H1 (cell line): ENCODE measurements around the gene VAMP2. TPM values are rescaled to one million over a fixed set of nuclear protein-coding genes. Genes with fewer than 3 reads are reported as not detected.
A peak's percentile ranks its signal among the peaks of the same experiment; 100 is the strongest.

Experiments used
- CTCF ChIA-PET: fragments of 300-600 bp; sonication (Branson Sonifier 250); formaldehyde crosslinking; loops from one replicate; lab custom pipeline; 2021; ENCODE audit not compliant: partially characterized antibody; lab: Charles Lee
- POLR2A ChIA-PET: fragments of 300-600 bp; sonication (Branson Sonifier 250); formaldehyde crosslinking; loops from one replicate; lab custom pipeline; 2021; ENCODE audit warnings: inconsistent platforms; ENCODE audit not compliant: partially characterized antibody; lab: Charles Lee
- DNase-seq, 2 experiments: peaks; one replicate each; pipeline versions ENCODE4 v3.0.0 to v3.0.0-alpha.2; 2010 to 2022; ENCODE audit warnings: low spot score in 2 of 2, low read depth in 1 of 2, mixed read lengths in 1 of 2
- FAIRE-seq: peaks from 2 replicates; lab custom pipeline; 2011; peaks lifted over from hg19 to GRCh38; lab: Jason Lieb, UNC
- H2AFZ ChIP-seq: 2 replicates; pipeline ENCODE4 v1.8.1; 2012; ENCODE audit warnings: low read length, inconsistent platforms
- H2AK5ac ChIP-seq: 2 replicates; pipeline ENCODE4 v1.6.1; 2013; ENCODE audit warnings: low read depth, low read length
- H2BK120ac ChIP-seq: replicated peaks from 2 replicates; pipeline ENCODE3; 2013; ENCODE audit warnings: low read depth, low read length, inconsistent platforms
- H2BK12ac ChIP-seq: 2 replicates; pipeline ENCODE4 v1.6.1; 2013; ENCODE audit warnings: low read depth, low read length
- H2BK15ac ChIP-seq: 2 replicates; pipeline ENCODE4 v1.6.1; 2013; ENCODE audit warnings: low read length
- H2BK20ac ChIP-seq: 2 replicates; pipeline ENCODE4 v1.6.1; 2013; ENCODE audit warnings: low read length
- H2BK5ac ChIP-seq: 2 replicates; pipeline ENCODE4 v1.6.1; 2013; ENCODE audit warnings: low read depth, low read length
- H3K14ac ChIP-seq: 2 replicates; pipeline ENCODE4 v1.6.1; 2013; ENCODE audit warnings: inconsistent platforms; ENCODE audit not compliant: insufficient read length
- H3K18ac ChIP-seq: 2 replicates; pipeline ENCODE4 v1.6.1; 2013; ENCODE audit warnings: low read length; ENCODE audit errors: extremely low read depth
- H3K23ac ChIP-seq: 2 replicates; pipeline ENCODE4 v1.6.1; 2013; ENCODE audit warnings: inconsistent platforms; ENCODE audit not compliant: insufficient read length
- H3K23me2 ChIP-seq: 2 replicates; pipeline ENCODE4 v1.6.1; 2013; ENCODE audit warnings: low read depth, low read length
- H3K27ac ChIP-seq: 2 replicates; pipeline ENCODE4 v1.6.1; 2011; ENCODE audit warnings: low read depth, low read length, inconsistent platforms
- H3K27me3 ChIP-seq, 4 experiments: replicated peaks in 1 of 4; 1 replicate in 1 of 4; 2 replicates in 3 of 4; pipeline versions ENCODE4 v1.6.1 to v1.8.1; 2011 to 2013; ENCODE audit warnings: low read length in 3 of 4, mild to moderate bottlenecking in 3 of 4, inconsistent platforms in 2 of 4, mixed read lengths in 2 of 4, moderate library complexity in 1 of 4; ENCODE audit not compliant: control insufficient read depth in 3 of 4, insufficient read depth in 3 of 4; ENCODE audit errors: extremely low read depth in 1 of 4
- H3K36me3 ChIP-seq, 4 experiments: 2 replicates each; pipeline versions ENCODE4 v1.6.1 to v1.8.1; 2011 to 2013; ENCODE audit warnings: mild to moderate bottlenecking in 4 of 4, low read length in 3 of 4, moderate library complexity in 2 of 4, control low read depth in 1 of 4, inconsistent platforms in 1 of 4; ENCODE audit not compliant: insufficient read depth in 4 of 4, control insufficient read depth in 2 of 4
- H3K4ac ChIP-seq: replicated peaks from 2 replicates; pipeline ENCODE3; 2013; ENCODE audit warnings: low read length, low read depth, mixed read lengths, inconsistent platforms; ENCODE audit not compliant: insufficient read length
- H3K4me1 ChIP-seq, 4 experiments: replicated peaks in 1 of 4; 1 replicate in 1 of 4; 2 replicates in 3 of 4; pipeline versions ENCODE4 v1.6.1 to v1.8.1; 2011 to 2013; ENCODE audit warnings: low read length in 3 of 4, inconsistent platforms in 2 of 4, mixed read lengths in 1 of 4; ENCODE audit not compliant: insufficient read depth in 4 of 4, control insufficient read depth in 3 of 4
- H3K4me2 ChIP-seq, 2 experiments: 2 replicates each; pipeline versions ENCODE4 v1.6.1 to v1.8.1; 2011 to 2013; ENCODE audit warnings: low read depth in 2 of 2, low read length in 2 of 2, control low read depth in 1 of 2, inconsistent platforms in 1 of 2, mild to moderate bottlenecking in 1 of 2; ENCODE audit not compliant: insufficient read depth in 1 of 2
- H3K4me3 ChIP-seq, 4 experiments: fragments of 200-600, 300-600 bp in 1 of 4; sonication (generic), shearing (Covaris generic), sonication (Bioruptor Twin) in 1 of 4; 2 replicates each; pipeline versions ENCODE4 v1.5.1 to v1.8.1; 2011 to 2016; ENCODE audit warnings: low read length in 4 of 4, low read depth in 3 of 4, control low read depth in 2 of 4, inconsistent platforms in 2 of 4, mild to moderate bottlenecking in 2 of 4, mixed read lengths in 1 of 4, moderate library complexity in 1 of 4; ENCODE audit not compliant: insufficient read depth in 2 of 4; ENCODE audit errors: extremely low read depth in 1 of 4
- H3K56ac ChIP-seq: replicated peaks from 2 replicates; pipeline ENCODE3; 2013; ENCODE audit warnings: low read depth, mild to moderate bottlenecking, mixed read lengths, low read length, inconsistent platforms; ENCODE audit not compliant: insufficient read length
- H3K79me1 ChIP-seq: 2 replicates; pipeline ENCODE4 v1.6.1; 2013; ENCODE audit warnings: low read depth, low read length, control low read depth
- H3K79me2 ChIP-seq, 2 experiments: 2 replicates each; pipeline versions ENCODE4 v1.6.1 to v1.8.1; 2012 to 2013; ENCODE audit warnings: low read length in 2 of 2, mild to moderate bottlenecking in 2 of 2, inconsistent platforms in 1 of 2; ENCODE audit not compliant: insufficient read depth in 2 of 2, control insufficient read depth in 1 of 2
- H3K9ac ChIP-seq, 4 experiments: replicated peaks in 1 of 4; 1 replicate in 1 of 4; 2 replicates in 3 of 4; pipeline versions ENCODE4 v1.6.1 to v1.8.1; 2011 to 2013; ENCODE audit warnings: low read depth in 3 of 4, low read length in 3 of 4, control low read depth in 2 of 4, mild to moderate bottlenecking in 2 of 4, moderate library complexity in 2 of 4, inconsistent platforms in 1 of 4; ENCODE audit errors: extremely low read depth in 1 of 4
- H3K9me3 ChIP-seq, 2 experiments: 2 replicates each; pipeline versions ENCODE4 v1.6.1 to v1.8.1; 2012 to 2013; ENCODE audit warnings: mild to moderate bottlenecking in 2 of 2, moderate library complexity in 2 of 2, control low read depth in 1 of 2, inconsistent platforms in 1 of 2, low read depth in 1 of 2, low read length in 1 of 2, mixed read lengths in 1 of 2; ENCODE audit not compliant: insufficient read depth in 2 of 2
- H4K20me1 ChIP-seq, 2 experiments: replicated peaks in 1 of 2; 2 replicates each; pipeline versions ENCODE3 to v1.8.1; 2011 to 2013; ENCODE audit warnings: inconsistent platforms in 2 of 2, low read length in 2 of 2, mild to moderate bottlenecking in 1 of 2; ENCODE audit not compliant: insufficient read depth in 2 of 2, control insufficient read depth in 1 of 2
- H4K5ac ChIP-seq: 2 replicates; pipeline ENCODE4 v1.6.1; 2013; ENCODE audit warnings: low read length, low read depth, mixed read lengths, inconsistent platforms; ENCODE audit not compliant: insufficient read length
- H4K8ac ChIP-seq: 2 replicates; pipeline ENCODE4 v1.8.0; 2013; ENCODE audit warnings: mild to moderate bottlenecking, moderate library complexity, low read length, inconsistent platforms; ENCODE audit not compliant: insufficient read depth; ENCODE audit errors: extremely low read depth
- H4K91ac ChIP-seq: replicated peaks from 2 replicates; pipeline ENCODE3; 2013; ENCODE audit warnings: low read length, mixed read lengths, inconsistent platforms; ENCODE audit not compliant: insufficient read length
- BACH1 ChIP-seq: IDR thresholded peaks from 2 replicates; pipeline ENCODE4 v1.6.1; 2012; ENCODE audit warnings: low read length, improper control_type of control experiment
- CBX8 ChIP-seq: fragments of 300-800, 300-1000 bp; sonication (generic); IDR thresholded peaks from 2 replicates; pipeline ENCODE4 v1.7.1; 2016; ENCODE audit warnings: low read depth, low read length, borderline replicate concordance
- GTF2F1 ChIP-seq: IDR thresholded peaks from 2 replicates; pipeline ENCODE4 v1.6.1; 2012; ENCODE audit warnings: low read depth, low read length, improper control_type of control experiment, borderline replicate concordance
- SP1 ChIP-seq: IDR thresholded peaks from 2 replicates; pipeline ENCODE4 v1.6.1; 2011; ENCODE audit warnings: low read depth, low read length
- SP4 ChIP-seq: IDR thresholded peaks from 2 replicates; pipeline ENCODE4 v1.6.1; 2012; ENCODE audit warnings: low read length, inconsistent platforms
- WGBS, 2 experiments: shearing (Covaris generic) in 1 of 2; methylation state at CpG; one replicate each; pipeline versions ENCODE4 v1.1.6 to v1.1.7; 2013 to 2015; ENCODE audit warnings: low lambda C conversion rate in 2 of 2, mixed read lengths in 2 of 2, inconsistent platforms in 1 of 2, low coverage in 1 of 2, missing lambda C conversion rate in 1 of 2; ENCODE audit not compliant: insufficient replicate concordance in 2 of 2, insufficient coverage in 1 of 2, insufficient read length in 1 of 2; ENCODE audit errors: extremely low coverage in 1 of 2, missing lambda C conversion rate in 1 of 2; 5-methylcytosine and 5-hydroxymethylcytosine counted together
- polyA plus RNA-seq, 7 experiments: library from polyadenylated mRNA; depleted of rRNA in 3 of 7; stranded (reverse) in 5 of 7; unstranded in 2 of 7; fragments of >200 nt in 5 of 7; fragments of 200-250 nt in 2 of 7; gene quantifications; 1 replicate in 5 of 7; 2 replicates in 1 of 7; 4 replicates in 1 of 7; pipeline versions ENCODE4 v1.2.1 to v1.2.3, GENCODE V29; 2011 to 2013; ENCODE audit warnings: missing spikeins in 2 of 7, mixed read lengths in 2 of 7
- total RNA-seq: library from RNA; stranded (reverse); fragmentation: NEBNext Ultra II Directional; extraction: Animal tissue kit (Norgen Biotek cat#: 25700); gene quantifications from 2 replicates; pipeline ENCODE4 v1.2.1, GENCODE V29; 2021

Gene VAMP2
- total and polyA plus RNA-seq, 2 of the 8 experiments (the other 6 are each of a cell fraction or from before 2014, with no cell fraction given): 19.3 to 20.5 TPM

GRCh38 chr17:8110456-8110804, 52.3 kb downstream of the VAMP2 start:
- Histone ChIP-seq H4K8ac (0 out of 2 replicates have a peak overlapping the region, but pooled peaks have one; percentile 22), H3K79me1 (no peaks in the 10 kb centered on the region), H2AFZ (no peak overlapping the region), H4K20me1 (peaks cover 0 to 3% of the 10 kb centered on the region in 2 experiments), H3K56ac (no peak overlapping the region), H3K9ac (no peak overlapping the region), H2BK15ac (no peak overlapping the region), H3K27me3 (peaks cover 3 to 52% (median 38%) of the 10 kb centered on the region in 4 experiments), H2BK120ac (no peak overlapping the region), H3K9me3 (no peaks in the 10 kb centered on the region), H3K14ac (no peak overlapping the region), H3K36me3 (no peaks in the 10 kb centered on the region), H3K4me3 (peak overlapping the region in 3 of 4 experiments; percentile 67 to 69 (median 67); a peak in 4 of 8 replicates), H2AK5ac (no peak overlapping the region), H3K4ac (no peak overlapping the region), H2BK12ac (no peak overlapping the region), H3K4me2 (peak overlapping the region; percentile 70 to 95), H3K79me2 (no peaks in the 10 kb centered on the region), H3K27ac (no peak overlapping the region), H2BK5ac (no peak overlapping the region), H3K23ac (no peak overlapping the region), H2BK20ac (no peak overlapping the region), H3K4me1 (peaks cover 0 to 13% (median 3%) of the 10 kb centered on the region in 4 experiments; a peak in 5 of 7 replicates), H3K23me2 (peaks cover 5% of the 10 kb centered on the region; the same call in 1 of the 2 replicates), H4K91ac (no peak overlapping the region), H4K5ac (no peak overlapping the region), H3K18ac (no peak overlapping the region)
- DNase-seq (no peak), FAIRE-seq (no peak)
- POLR2A ChIA-PET: interaction anchor here (0.6 to 3.0 kb wide), 11 partner anchors 20 to 422 kb away, joined by 3 to 13 read pairs (median 3); partner anchors contain the start of gene WRAP53
- TF ChIP-seq SP1: no peak
- no peak for TF ChIP-seq CBX8
- TF ChIP-seq GTF2F1: no peak
- TF ChIP-seq BACH1: no peak
- TF ChIP-seq SP4: no peak
- CTCF ChIA-PET: interaction anchor here (0.5 to 23.3 kb wide), 19 partner anchors 8 to 326 kb away, joined by 3 to 501 read pairs (median 4); partner anchors contain the start of genes ALOX12B and ALOXE3
- WGBS, 2 experiments: 31% methylated on average over 10 of the region's 10 CpGs; no CpG with 5 or more reads in 1 of the 2 experiments
